Superior temporal gyrus (tissue), 1 donor: ENCODE data around the gene DIO3.
"Not testable (repeated sequence)": the region's sequence is repeated elsewhere in the genome, so short reads cannot be mapped to it uniquely, and the experiment has no call there.

Source experiments
- DNase-seq: peaks from one replicate; pipeline ENCODE4 v3.0.0-alpha.2; 2016; ENCODE audit errors: extremely low spot score

The DIO3 gene

GRCh38 chr14:101542391-101542790, 18.9 kb upstream of the DIO3 start:
- DNase-seq: no peak

DNA sequence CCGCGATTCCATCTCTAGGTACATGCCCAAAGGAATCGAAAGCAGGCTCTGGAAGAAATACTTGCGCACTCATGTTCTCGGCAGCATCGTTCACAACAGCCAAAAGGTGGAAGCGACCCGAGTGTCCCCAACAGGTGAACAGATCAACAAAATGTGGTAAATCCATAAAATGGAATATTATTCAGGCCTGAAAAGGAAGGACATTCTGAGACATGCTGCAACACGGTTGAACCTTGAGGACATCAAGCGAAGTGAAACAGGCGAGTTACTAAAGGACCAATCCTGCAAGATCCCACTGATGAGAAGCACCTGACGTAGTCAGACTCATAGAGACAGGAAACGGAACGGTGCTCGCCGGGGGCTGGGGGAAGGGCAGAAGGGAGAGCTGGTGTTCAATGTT, 17.5 kb upstream of the DIO3 start:
- DNase-seq: no peak

GRCh38 chr14:101544550-101544949, 16.7 kb upstream of the DIO3 start:
- no peak for DNase-seq

DNA sequence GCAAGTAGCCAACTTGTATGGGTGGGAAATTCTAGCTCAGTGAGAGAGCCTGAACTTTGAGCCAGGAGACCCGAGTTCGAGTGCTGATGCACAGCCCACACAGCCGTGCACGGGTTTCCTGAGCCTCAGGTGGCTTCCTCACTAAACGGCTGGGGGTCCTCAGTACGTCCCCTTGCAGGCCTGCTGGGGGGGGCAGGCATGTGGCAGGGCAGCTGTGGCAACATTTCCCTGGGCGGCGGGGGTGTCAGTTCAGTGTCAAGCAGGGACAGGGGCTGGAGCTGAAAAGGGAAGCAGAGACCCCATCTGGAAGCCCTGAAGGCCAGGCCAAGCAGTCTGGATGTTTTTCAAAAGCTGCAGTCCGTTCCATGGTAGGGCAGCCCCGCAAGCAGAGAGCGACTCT, 14.6 kb upstream of the DIO3 start:
- no peak for DNase-seq

DNA sequence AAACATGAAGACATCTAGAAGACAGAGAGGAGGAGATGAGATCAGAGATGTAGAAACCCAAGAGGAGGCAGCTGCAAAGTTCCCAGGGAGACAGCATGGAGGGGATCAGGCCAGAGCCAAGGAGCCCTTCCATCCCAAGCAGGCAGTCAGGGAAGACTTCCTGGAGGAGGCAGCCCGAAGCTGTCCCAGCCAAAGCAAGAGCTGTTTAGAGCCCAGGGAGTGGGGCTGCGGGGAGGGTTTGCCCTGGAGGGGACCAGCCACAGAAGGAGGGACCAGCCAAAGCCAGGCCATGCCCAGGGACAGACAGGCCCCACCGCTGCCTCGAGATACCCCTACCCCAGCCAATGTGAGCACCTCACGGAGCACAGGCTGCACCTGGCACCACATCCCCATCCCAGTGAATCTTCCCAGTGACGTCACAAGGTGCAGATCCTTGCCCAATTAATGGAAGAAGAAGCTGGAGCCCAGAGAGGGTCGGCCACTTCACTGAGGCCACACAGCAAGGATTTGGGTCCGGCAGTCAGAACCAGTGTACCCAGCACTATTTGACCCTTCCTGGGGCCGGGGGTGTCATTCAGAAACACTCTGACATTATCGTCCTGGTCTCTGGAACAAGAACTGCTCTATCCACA, 14.1 kb upstream of the DIO3 start:
- DNase-seq: no peak

GRCh38 chr14:101547961-101548669, 13.2 kb upstream of the DIO3 start:
- no peak for DNase-seq

DNA sequence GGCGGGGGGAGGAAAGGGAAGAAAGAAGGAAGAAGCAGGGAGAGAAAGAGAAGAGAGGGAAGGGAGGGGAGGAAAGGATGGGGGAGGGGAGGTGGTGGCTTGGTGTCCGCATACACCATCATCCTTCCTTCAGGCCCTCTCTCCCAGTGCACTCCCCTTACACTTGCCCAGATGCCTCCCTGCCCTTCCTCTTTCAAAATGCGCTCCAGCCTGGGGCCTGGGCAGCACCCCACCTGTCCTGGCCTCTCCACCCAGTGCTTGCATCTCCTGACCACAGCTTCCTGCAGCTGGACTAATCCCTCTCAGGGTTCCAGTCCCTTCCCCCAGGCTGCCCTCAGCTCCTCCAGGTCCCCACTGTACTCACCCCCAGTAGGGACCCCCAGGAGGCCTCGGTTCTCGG, 12.6 kb upstream of the DIO3 start:
- no peak for DNase-seq

DNA sequence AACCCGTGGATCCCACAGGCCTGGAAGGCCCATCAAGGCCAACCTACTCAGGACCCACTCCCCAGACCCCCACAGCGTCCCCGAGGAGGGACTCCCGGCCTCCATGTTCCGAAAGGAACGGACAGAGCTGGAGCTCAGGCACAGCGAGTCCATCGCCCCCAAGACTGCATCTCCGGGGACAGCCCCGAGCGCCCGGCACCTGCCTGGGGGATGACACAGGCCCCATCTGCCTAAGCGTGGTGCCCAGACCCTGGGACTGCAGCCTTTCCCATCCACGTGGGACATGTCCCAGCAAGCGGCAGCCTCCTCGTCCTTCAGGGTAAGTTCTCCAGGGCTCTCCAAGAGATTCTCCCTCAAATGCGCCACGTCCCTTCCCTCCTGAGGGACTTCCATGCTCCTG, 12.1 kb upstream of the DIO3 start:
- DNase-seq: no peak

- DNase-seq: not testable (repeated sequence)
Measured at GRCh38 chr14:101550202-101550912, 10.9 kb upstream of the DIO3 start.

GRCh38 chr14:101551729-101552595, 9.3 kb upstream of the DIO3 start:
- DNase-seq: no peak

GRCh38 chr14:101552786-101553231, 8.5 kb upstream of the DIO3 start:
- DNase-seq: no peak

- no peak for DNase-seq
Measured at GRCh38 chr14:101553393-101553792, 7.9 kb upstream of the DIO3 start.

DNA sequence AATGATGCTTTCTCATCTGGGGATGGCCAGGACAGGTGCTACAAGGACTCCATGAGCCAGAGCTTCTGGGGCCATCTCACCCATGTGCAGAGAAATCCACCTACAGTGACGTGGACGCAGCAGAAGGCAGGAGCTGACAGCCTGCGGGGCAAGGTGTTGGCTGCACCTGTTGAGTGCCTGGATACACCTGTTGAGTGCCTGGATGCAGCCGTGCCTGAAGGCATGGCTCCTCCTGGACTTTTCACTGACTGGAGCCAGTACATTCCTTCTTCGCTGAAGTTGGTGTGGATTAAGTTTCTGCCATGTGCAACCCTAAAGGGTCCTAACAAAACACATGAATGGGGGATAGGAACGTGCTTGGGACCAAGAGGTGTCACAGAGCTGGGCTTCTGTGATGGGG, 7.4 kb upstream of the DIO3 start:
- no peak for DNase-seq

DNA sequence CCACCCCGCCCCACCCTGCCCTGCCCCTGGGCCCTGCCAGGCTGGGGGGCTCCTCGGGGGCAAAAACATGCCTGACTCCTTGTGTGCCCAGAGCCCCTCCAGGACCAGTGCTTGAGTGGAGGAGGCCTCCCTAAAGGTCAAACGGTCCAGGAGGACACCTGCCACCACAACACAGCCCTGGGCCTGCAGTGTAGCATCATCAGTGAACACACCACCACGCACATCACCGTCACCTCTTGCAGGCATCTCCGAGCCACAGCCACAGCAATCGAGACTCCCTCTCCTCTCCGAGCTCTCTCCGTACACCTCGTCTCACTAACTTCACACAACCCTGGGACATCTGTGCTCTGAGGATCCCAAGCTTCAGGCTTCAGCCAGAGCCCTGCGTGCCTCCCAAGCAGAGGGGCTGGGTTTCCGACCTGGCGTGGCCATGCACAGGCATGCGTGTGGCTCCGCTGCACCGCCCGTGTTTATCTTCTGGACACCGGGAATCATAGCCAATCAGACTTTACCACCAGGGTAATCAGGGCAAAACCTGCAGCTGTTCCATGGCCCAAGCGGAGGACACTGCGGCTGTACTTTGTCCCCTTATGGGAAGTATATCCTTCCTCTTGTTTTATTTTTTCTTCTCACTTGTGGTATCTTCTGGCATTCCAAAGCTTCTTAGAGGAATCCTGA, 6.2 kb upstream of the DIO3 start:
- no peak for DNase-seq

GRCh38 chr14:101555669-101556043, 5.6 kb upstream of the DIO3 start:
- DNase-seq: not testable (repeated sequence)

- no peak for DNase-seq
Measured at GRCh38 chr14:101556131-101556530, 5.2 kb upstream of the DIO3 start.

DNA sequence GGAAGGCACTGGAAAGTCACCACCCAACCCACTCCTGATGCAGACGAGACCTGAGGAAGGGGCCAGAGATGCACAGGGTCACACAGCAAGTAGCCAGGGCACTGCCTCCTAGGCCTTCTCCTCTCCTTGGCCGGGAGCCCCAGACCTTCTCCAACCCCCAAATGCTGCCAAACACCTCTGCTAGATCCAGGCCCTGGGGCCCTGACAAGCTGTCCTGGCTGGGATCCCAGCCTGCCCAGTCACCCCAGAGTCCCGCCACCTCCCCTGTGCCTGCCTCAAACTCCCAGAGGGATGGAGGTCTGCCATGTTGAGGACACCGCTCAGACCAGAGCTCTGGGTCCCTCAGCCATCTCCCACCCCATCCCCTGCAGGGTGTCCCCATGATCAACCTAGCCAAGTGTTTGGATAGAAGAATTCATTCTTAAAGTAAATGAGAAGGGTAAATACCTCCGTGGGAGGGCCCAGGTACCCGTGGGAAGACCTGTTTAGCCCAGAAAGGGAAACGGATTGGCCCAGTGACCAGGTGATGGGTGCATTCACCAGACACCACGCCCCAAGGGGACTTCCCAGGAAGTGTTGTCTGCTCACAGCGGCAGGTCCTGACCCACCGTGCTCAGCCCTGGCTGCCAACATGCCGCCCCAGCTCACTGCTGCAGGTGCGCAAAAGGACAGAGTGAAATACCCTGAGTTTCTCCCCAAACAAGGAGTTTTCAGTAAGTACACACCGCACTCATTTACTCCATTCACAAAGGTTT, 4.6 kb upstream of the DIO3 start:
- no peak for DNase-seq

GRCh38 chr14:101557321-101557695, 4.0 kb upstream of the DIO3 start:
- no peak for DNase-seq

DNA sequence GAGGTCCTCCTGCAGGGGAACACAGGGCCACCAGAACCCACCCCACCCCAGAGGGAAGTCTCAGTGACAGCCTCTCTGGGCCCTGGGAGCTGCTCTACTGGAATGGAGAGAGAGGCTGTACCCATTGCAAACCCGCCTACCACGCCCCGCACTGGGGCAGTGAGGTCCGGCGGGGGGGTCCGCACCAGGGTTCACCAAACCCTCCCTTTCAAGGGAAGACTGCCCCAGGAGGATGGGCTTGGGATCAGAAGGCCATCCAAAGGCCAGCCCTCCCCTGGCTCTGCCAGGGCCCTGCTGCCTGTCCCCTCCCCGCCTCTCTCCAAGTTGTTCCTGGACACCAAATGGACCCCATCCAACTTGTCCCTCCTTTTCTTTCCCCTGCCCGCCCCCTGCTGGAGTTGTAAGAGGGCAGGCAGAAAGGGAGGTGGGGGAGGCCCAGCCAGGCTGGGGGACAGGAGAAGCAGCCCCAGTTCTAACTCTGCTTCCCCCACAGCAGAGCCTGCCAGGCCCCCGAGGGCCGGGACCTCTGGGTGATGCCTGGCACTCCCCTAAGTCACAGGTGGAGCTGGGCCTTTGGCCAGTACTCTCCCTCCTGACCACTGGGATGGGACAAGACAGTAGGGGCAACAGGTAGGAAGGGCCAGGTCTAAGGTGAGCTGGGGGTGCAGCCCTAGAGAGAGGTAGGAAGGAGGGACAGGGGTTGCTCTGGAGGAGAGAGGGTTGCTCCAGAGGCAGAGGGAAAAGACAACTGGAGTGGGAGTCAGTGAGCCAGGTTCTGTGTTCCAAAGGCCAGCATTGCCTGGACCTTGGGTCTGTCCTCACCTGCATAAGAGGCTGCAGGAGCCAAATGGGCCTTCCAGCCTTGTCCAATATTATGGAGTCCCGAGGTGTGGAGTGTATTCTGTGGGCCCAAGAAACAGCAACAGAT, 3.2 kb upstream of the DIO3 start:
- no peak for DNase-seq
